GM18951 (cell line): ENCODE measurements around the gene RMI2.

Experiments
- POLR2A ChIP-seq: IDR thresholded peaks from 4 replicates; pipeline ENCODE4 v1.6.1; 2011; ENCODE audit warnings: mild to moderate bottlenecking; ENCODE audit not compliant: insufficient read length, insufficient read depth; ENCODE audit errors: extremely low read depth
- in situ Hi-C: fragments of 300-500 bp; cut with MboI; formaldehyde crosslinking; loops from one replicate; pipeline ENCODE4 v1.12.0; 2022; ENCODE audit warnings: low sequenced_read_pairs, mixed read lengths, inconsistent platforms; ENCODE audit not compliant: unreplicated experiment

The RMI2 gene

GRCh38 chr16:11303405-11304138 is 41.7 kb upstream of the RMI2 start:
- TF ChIP-seq POLR2A: no peak
- in situ Hi-C loops: no loop called here

GRCh38 chr16:11306381-11306780 is 38.9 kb upstream of the RMI2 start:
- in situ Hi-C loops: no loop called here

GRCh38 chr16:11306997-11307638 is 38.1 kb upstream of the RMI2 start:
- TF ChIP-seq POLR2A: no peak
- in situ Hi-C loops: no loop called here

More at GRCh38 chr16:11306381-11306780, 38.9 kb upstream of the RMI2 start:
- TF ChIP-seq POLR2A: no peak

- in situ Hi-C loops: no loop called here
Measured at GRCh38 chr16:11307639-11308492, 37.4 kb upstream of the RMI2 start.

GRCh38 chr16:11308493-11309283 is 36.6 kb upstream of the RMI2 start:
- TF ChIP-seq POLR2A: no peak
- in situ Hi-C loops: no loop called here

More at GRCh38 chr16:11307639-11308492, 37.4 kb upstream of the RMI2 start:
- no peak for TF ChIP-seq POLR2A

GRCh38 chr16:11309895-11310633 is 35.2 kb upstream of the RMI2 start:
- in situ Hi-C loops: no loop called here

GRCh38 chr16:11310634-11310977 is 34.7 kb upstream of the RMI2 start:
- in situ Hi-C loops: no loop called here
- no peak for TF ChIP-seq POLR2A

More at GRCh38 chr16:11309895-11310633, 35.2 kb upstream of the RMI2 start:
- TF ChIP-seq POLR2A: no peak

GRCh38 chr16:11310997-11311561 is 34.2 kb upstream of the RMI2 start:
- no peak for TF ChIP-seq POLR2A
- in situ Hi-C loops: no loop called here

GRCh38 chr16:11312718-11313492 is 32.4 kb upstream of the RMI2 start:
- TF ChIP-seq POLR2A: no peak
- in situ Hi-C loops: no loop called here

GRCh38 chr16:11313493-11314308 is 31.6 kb upstream of the RMI2 start:
- TF ChIP-seq POLR2A: no peak
- in situ Hi-C loops: no loop called here
